Measurements from ENCODE around the gene ATF7. TPM values are rescaled to one million over a fixed set of nuclear protein-coding genes. Genes with fewer than 3 reads are reported as not detected.
A peak's percentile ranks its signal among the peaks of the same experiment; 100 is the strongest.
"Not testable (repeated sequence)": the region's sequence is repeated elsewhere in the genome, so short reads cannot be mapped to it uniquely, and the experiment has no call there.

Gene ATF7
- total and polyA plus RNA-seq, 2 donors (not counting 1 experiment from before 2014, with no cell fraction given): 15.7 to 42.2 TPM

DNA sequence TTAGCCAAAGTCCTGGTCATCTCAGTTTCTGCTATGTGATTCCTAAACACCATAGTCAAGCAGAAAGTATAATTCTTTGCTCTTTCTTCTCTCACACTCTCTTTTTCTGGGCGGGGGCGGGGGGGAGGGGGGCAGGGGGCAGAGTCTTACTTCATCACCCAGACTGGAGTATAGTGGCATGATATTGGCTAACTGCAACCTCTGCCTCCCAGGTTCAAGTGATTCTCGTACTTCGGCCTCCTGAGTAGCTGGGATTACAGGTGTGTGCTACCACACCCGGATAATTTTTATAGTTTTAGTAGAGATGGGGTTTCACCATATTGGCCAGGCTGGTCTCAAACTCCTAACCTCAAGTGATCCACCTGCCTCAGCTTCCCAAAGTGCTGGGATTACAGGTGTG lies 60.8 kb downstream of the ATF7 start:
- H3K4me1 ChIP-seq (ENCODE audit: control insufficient read depth in 2 of 2, insufficient read depth in 2 of 2, low read length in 2 of 2); intact Hi-C loops (cut with micrococcal nuclease); H3K4me3 ChIP-seq (ENCODE audit: control extremely low read depth in 1 of 5, extremely low read depth in 1 of 5, insufficient read depth in 1 of 5, low read depth in 2 of 5, low read length in 4 of 5); H2AFZ ChIP-seq (ENCODE audit: insufficient read depth, low read depth, low read length, poor library complexity, severe bottlenecking); H3K9me3 Mint-ChIP-seq (ENCODE audit: insufficient read depth); H3K4me3 Mint-ChIP-seq; H3K79me2 ChIP-seq (ENCODE audit: control insufficient read depth, insufficient read depth, low read length); H3K9ac ChIP-seq (ENCODE audit: low read length); POLR2A ChIA-PET; ATAC-seq (ENCODE audit: low read depth); H3K27ac Mint-ChIP-seq; H3K27me3 ChIP-seq (replicated peaks in 1 of 4; ENCODE audit: control extremely low read depth in 1 of 4, control insufficient read depth in 3 of 4, insufficient read depth in 4 of 4, low read length in 3 of 4); DNase-seq; H3K4me2 ChIP-seq (replicated peaks; ENCODE audit: low read depth, low read length, poor library complexity, severe bottlenecking); H3K27ac ChIP-seq (ENCODE audit: low read length in 2 of 2); H3K36me3 ChIP-seq (replicated peaks in 1 of 2; ENCODE audit: control extremely low read depth in 1 of 2, control insufficient read depth in 1 of 2, extremely low read depth in 1 of 2, insufficient read depth in 2 of 2, low read length in 1 of 2); H3K27me3 Mint-ChIP-seq; H3K9me3 ChIP-seq (ENCODE audit: control extremely low read depth in 1 of 3, control insufficient read depth in 2 of 3, insufficient read depth in 1 of 3, low read length in 2 of 3): not testable (repeated sequence)
- CTCF ChIA-PET: interaction anchor here (1.0 kb wide), 1 partner anchor 111 kb away, joined by 4 read pairs; the partner anchor contains the start of gene ATP5MC2
- peaks cover 17% of the 10 kb centered on the region for H4K20me1 ChIP-seq (ENCODE audit: control insufficient read depth, insufficient read depth, low read length, poor library complexity, severe bottlenecking)
- WGBS (ENCODE audit: insufficient coverage): 100% methylated on average over 1 of the region's 5 CpGs
- peaks cover 11% of the 10 kb centered on the region for H3K4me1 Mint-ChIP-seq

- peaks cover 0 to 9% of the 10 kb centered on the region in 2 donors for H3K4me1 ChIP-seq (ENCODE audit: control insufficient read depth in 2 of 2, insufficient read depth in 2 of 2, low read length in 2 of 2)
- H3K9me3 Mint-ChIP-seq (ENCODE audit: insufficient read depth): no peaks in the 10 kb centered on the region
- H3K27me3 ChIP-seq (replicated peaks in 1 of 4; ENCODE audit: control extremely low read depth in 1 of 4, control insufficient read depth in 3 of 4, insufficient read depth in 4 of 4, low read length in 3 of 4): no peaks in the 10 kb centered on the region
- H3K9me3 ChIP-seq (ENCODE audit: control extremely low read depth in 1 of 3, control insufficient read depth in 2 of 3, insufficient read depth in 1 of 3, low read length in 2 of 3): no peaks in the 10 kb centered on the region
- no peak for TF ChIP-seq EZH2 (IDR thresholded peaks at IDR 0.05; ENCODE audit: borderline replicate concordance, insufficient read depth, low read depth, low read length, poor library complexity, severe bottlenecking)
- TF ChIP-seq, protein P1, sequence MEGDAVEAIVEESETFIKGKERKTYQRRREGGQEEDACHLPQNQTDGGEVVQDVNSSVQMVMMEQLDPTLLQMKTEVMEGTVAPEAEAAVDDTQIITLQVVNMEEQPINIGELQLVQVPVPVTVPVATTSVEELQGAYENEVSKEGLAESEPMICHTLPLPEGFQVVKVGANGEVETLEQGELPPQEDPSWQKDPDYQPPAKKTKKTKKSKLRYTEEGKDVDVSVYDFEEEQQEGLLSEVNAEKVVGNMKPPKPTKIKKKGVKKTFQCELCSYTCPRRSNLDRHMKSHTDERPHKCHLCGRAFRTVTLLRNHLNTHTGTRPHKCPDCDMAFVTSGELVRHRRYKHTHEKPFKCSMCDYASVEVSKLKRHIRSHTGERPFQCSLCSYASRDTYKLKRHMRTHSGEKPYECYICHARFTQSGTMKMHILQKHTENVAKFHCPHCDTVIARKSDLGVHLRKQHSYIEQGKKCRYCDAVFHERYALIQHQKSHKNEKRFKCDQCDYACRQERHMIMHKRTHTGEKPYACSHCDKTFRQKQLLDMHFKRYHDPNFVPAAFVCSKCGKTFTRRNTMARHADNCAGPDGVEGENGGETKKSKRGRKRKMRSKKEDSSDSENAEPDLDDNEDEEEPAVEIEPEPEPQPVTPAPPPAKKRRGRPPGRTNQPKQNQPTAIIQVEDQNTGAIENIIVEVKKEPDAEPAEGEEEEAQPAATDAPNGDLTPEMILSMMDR (IDR thresholded peaks at IDR 0.05): no peak
- peak overlapping the region; percentile 39 for H3K27ac Mint-ChIP-seq
- intact Hi-C loops (cut with micrococcal nuclease): no loop called here
- H3K4me3 ChIP-seq (ENCODE audit: control extremely low read depth in 1 of 5, extremely low read depth in 1 of 5, insufficient read depth in 1 of 5, low read depth in 2 of 5, low read length in 4 of 5): no peak overlapping the region
- H3K79me2 ChIP-seq (ENCODE audit: control insufficient read depth, insufficient read depth, low read length): peaks cover under 1% of the 10 kb centered on the region
- H3K27ac ChIP-seq (ENCODE audit: low read length in 2 of 2): no peak overlapping the region
- no peak for ATAC-seq (ENCODE audit: low read depth)
- CTCF ChIA-PET: interaction anchor here (1.0 kb wide), 1 partner anchor 111 kb away, joined by 4 read pairs; the partner anchor contains the start of gene ATP5MC2
- POLR2A ChIA-PET: no interaction called here
- peaks cover 11% of the 10 kb centered on the region for H3K4me1 Mint-ChIP-seq
- peaks cover 12% of the 10 kb centered on the region for H4K20me1 ChIP-seq (ENCODE audit: control insufficient read depth, insufficient read depth, low read length, poor library complexity, severe bottlenecking)
- no peak overlapping the region for H3K4me2 ChIP-seq (replicated peaks; ENCODE audit: low read depth, low read length, poor library complexity, severe bottlenecking)
- no peak overlapping the region for H3K4me3 Mint-ChIP-seq
- H3K9ac ChIP-seq (ENCODE audit: low read length): no peak overlapping the region
- H2AFZ ChIP-seq (ENCODE audit: insufficient read depth, low read depth, low read length, poor library complexity, severe bottlenecking): no peak overlapping the region
- no peaks in the 10 kb centered on the region for H3K36me3 ChIP-seq (replicated peaks in 1 of 2; ENCODE audit: control extremely low read depth in 1 of 2, control insufficient read depth in 1 of 2, extremely low read depth in 1 of 2, insufficient read depth in 2 of 2, low read length in 1 of 2)
- no peaks in the 10 kb centered on the region for H3K27me3 Mint-ChIP-seq
- DNase-seq: no peak
These were observed 61.2 kb downstream of the ATF7 start for GRCh38 chr12:53564941-53565340.

Data from B cell (primary cell).